ENCODE data around the gene CBR3.

CBR3 gene

GRCh38 chr21:36149788-36150711 lies 15.2 kb downstream of the CBR3 start:
- H3K9ac ChIP-seq = no peak overlapping the region

DNA sequence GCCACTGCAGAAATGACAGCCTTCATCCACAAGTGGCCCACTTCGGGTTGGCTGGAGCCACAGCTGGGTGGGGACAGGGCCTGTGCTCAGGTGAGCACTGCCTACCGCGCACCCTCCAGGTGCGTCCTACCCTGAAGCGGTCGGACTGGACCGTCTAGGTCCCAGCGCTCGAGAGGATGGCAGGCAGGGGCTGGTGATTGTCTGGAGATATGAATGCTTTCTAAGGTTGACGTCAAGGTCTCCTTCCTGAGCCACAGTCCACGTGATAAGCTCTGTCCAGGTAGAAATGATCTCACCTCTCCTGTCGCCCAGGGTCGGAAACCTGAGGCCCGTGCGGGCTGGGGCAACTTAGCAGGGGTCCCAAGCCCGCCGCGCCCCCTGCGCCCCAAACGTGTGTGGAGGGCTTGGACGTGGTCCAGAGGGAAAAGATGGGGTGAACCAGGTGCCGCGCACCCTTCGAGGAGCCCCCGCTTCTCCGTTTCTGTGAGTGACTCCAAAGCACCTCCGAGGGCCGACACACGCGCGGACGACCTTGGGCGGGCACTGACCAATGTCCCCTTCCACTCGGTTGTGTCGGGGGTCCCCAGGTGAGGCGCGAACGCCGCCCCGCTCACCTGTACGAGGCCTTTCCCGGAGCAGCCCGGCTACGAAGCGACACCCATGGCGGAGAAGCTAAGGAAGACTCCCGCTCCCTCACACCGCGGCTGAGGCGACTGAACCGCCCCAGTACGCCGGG lies 20.9 kb downstream of the CBR3 start:
- Histone ChIP-seq H3K27me3 (ENCODE audit: control insufficient read depth, insufficient read depth, low read length) (no peaks in the 10 kb centered on the region), H3K36me3 (ENCODE audit: control insufficient read depth, insufficient read depth, low read length) (no peaks in the 10 kb centered on the region), H3K9me3 (ENCODE audit: control insufficient read depth, low read length) (no peaks in the 10 kb centered on the region), H3K4me3 (ENCODE audit: low read depth, low read length) (peak overlapping the region; percentile 81), H3K79me2 (peaks cover 13% of the 10 kb centered on the region), H3K4me1 (no peaks in the 10 kb centered on the region), H3K4me2 (ENCODE audit: low read length) (peak overlapping the region; percentile 92), H2AFZ (peak overlapping the region; percentile 83), H3K27ac (peak overlapping the region; percentile 98), H3K9ac (peak overlapping the region; percentile 16)
- no peak for TF ChIP-seq CTCF (IDR thresholded peaks at IDR 0.05)

More at GRCh38 chr21:36149788-36150711, 15.2 kb downstream of the CBR3 start:
- H3K36me3 ChIP-seq (ENCODE audit: control insufficient read depth, insufficient read depth, low read length) = no peaks in the 10 kb centered on the region
- peaks cover 3% of the 10 kb centered on the region for H3K4me1 ChIP-seq
- H3K79me2 ChIP-seq = no peaks in the 10 kb centered on the region
- H3K27me3 ChIP-seq (ENCODE audit: control insufficient read depth, insufficient read depth, low read length) = no peaks in the 10 kb centered on the region
- no peaks in the 10 kb centered on the region for H3K9me3 ChIP-seq (ENCODE audit: control insufficient read depth, low read length)
- H3K4me3 ChIP-seq (ENCODE audit: low read depth, low read length) = no peak overlapping the region
- no peak for TF ChIP-seq CTCF (IDR thresholded peaks at IDR 0.05)
- peak overlapping the region; percentile 13 for H3K27ac ChIP-seq
- H3K4me2 ChIP-seq (ENCODE audit: low read length) = peak overlapping the region; percentile 18
- no peak overlapping the region for H2AFZ ChIP-seq

DNA sequence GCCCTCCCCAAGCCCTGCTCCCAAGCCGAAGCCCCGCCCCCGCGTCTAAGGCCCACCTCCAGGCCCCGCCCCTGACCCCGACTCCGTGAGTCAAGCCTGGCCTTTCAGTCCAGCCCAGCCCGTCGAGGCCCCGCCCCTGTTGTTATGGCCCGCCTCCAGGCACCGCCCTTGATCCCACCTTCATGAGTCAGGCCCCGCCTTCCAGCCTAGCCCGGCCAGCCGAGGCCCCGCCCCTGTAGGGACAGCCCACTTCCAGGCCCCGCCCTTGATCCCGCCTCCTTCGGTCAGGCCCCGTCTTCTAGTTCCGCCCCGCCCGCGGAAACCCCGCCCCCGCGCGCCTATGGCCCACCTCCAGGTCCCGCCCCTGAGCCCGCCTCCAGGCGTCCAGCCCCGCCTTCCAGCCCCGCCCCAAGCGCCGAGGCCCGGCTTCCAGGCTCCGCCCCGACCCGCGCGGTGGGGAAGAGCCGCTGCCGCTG lies 21.5 kb downstream of the CBR3 start:
- Histone ChIP-seq H3K9ac (peak overlapping the region; percentile 16), H3K4me2 (ENCODE audit: low read length) (peak overlapping the region; percentile 92), H3K79me2 (peaks cover 15% of the 10 kb centered on the region), H3K4me3 (ENCODE audit: low read depth, low read length) (peak overlapping the region; percentile 81), H3K36me3 (ENCODE audit: control insufficient read depth, insufficient read depth, low read length) (no peaks in the 10 kb centered on the region), H2AFZ (peak overlapping the region; percentile 64), H3K27me3 (ENCODE audit: control insufficient read depth, insufficient read depth, low read length) (no peaks in the 10 kb centered on the region), H3K27ac (peak overlapping the region; percentile 98), H3K4me1 (no peaks in the 10 kb centered on the region), H3K9me3 (ENCODE audit: control insufficient read depth, low read length) (no peaks in the 10 kb centered on the region)
- no peak for TF ChIP-seq CTCF (IDR thresholded peaks at IDR 0.05)

GRCh38 chr21:36156815-36157670 lies 22.2 kb downstream of the CBR3 start, which contains the start of gene DOP1B:
Gene DOP1B, plus strand, starts transcription at chr21:36156824. Its CDS starts 7,910 bp downstream, at chr21:36164734.
- H3K4me3 ChIP-seq (ENCODE audit: low read depth, low read length) = peak within 1 kb of the TSS; percentile 81
- H3K4me2 ChIP-seq (ENCODE audit: low read length) = peak within 1 kb of the TSS; percentile 92
- H3K27me3 ChIP-seq (ENCODE audit: control insufficient read depth, insufficient read depth, low read length) = no peaks in the 10 kb centered on the region
- peak within 1 kb of the TSS; percentile 83 for H2AFZ ChIP-seq
- no peaks in the 10 kb centered on the region for H3K9me3 ChIP-seq (ENCODE audit: control insufficient read depth, low read length)
- H3K27ac ChIP-seq = peak within 1 kb of the TSS; percentile 98
- TF ChIP-seq CTCF (IDR thresholded peaks at IDR 0.05) = no peak
- H3K9ac ChIP-seq = peak within 1 kb of the TSS; percentile 35
- no peaks in the 10 kb centered on the region for H3K36me3 ChIP-seq (ENCODE audit: control insufficient read depth, insufficient read depth, low read length)
- no peaks in the 10 kb centered on the region for H3K4me1 ChIP-seq
- peaks cover 21% of the 10 kb centered on the region for H3K79me2 ChIP-seq
